Neural cell (in vitro differentiated cells): ENCODE measurements around the gene PADI3. TPM values are rescaled to one million over a fixed set of nuclear protein-coding genes. Genes with fewer than 3 reads are reported as not detected.

ENCODE experiments used
- H2AFZ ChIP-seq: fragments of 200-600, 300-800 bp; sonication (generic), shearing (Covaris generic); 2 replicates; pipeline ENCODE4 v1.6.0; 2014; ENCODE audit warnings: low read depth, mild to moderate bottlenecking, antibody characterized with exemption, low read length, moderate library complexity
- H3F3A ChIP-seq: fragments of 200-600 bp; shearing (Covaris generic); 2 replicates; pipeline ENCODE4 v1.6.1; 2016; ENCODE audit warnings: mild to moderate bottlenecking, moderate library complexity, mixed read lengths, antibody characterized with exemption, low read length; ENCODE audit not compliant: insufficient read depth, poor library complexity, severe bottlenecking
- H3K27ac ChIP-seq: fragments of 200-600, 300-800 bp; sonication (generic), shearing (Covaris generic); 2 replicates; pipeline ENCODE4 v1.5.1; 2014; ENCODE audit warnings: mild to moderate bottlenecking, low read length, moderate library complexity
- H3K27me3 ChIP-seq: fragments of 300-800, 200-600 bp; sonication (generic), shearing (Covaris generic); 2 replicates; pipeline ENCODE4 v1.6.0; 2014; ENCODE audit warnings: mild to moderate bottlenecking, low read depth, low read length, moderate library complexity; ENCODE audit not compliant: insufficient read depth
- H3K36me3 ChIP-seq: fragments of 300-800, 200-600 bp; sonication (generic), shearing (Covaris generic); 2 replicates; pipeline ENCODE4 v1.5.1; 2014; ENCODE audit warnings: mild to moderate bottlenecking, antibody characterized with exemption, low read length, moderate library complexity; ENCODE audit not compliant: insufficient read depth
- H3K4me2 ChIP-seq: fragments of 300-800, 200-600 bp; sonication (generic), shearing (Covaris generic); 2 replicates; pipeline ENCODE4 v1.6.0; 2014; ENCODE audit warnings: mild to moderate bottlenecking, low read length
- H3K4me3 ChIP-seq: fragments of 300-800, 200-600 bp; sonication (generic), shearing (Covaris generic); 2 replicates; pipeline ENCODE4 v1.5.1; 2014; ENCODE audit warnings: mild to moderate bottlenecking, low read length, moderate library complexity
- H3K79me2 ChIP-seq: fragments of 200-600 bp; shearing (Covaris generic); replicated peaks from 2 replicates; pipeline ENCODE4 v1.6.0; 2014; ENCODE audit warnings: mild to moderate bottlenecking, low read length, moderate library complexity; ENCODE audit not compliant: insufficient read depth
- H3K9ac ChIP-seq: fragments of 300-800, 200-600 bp; sonication (generic), shearing (Covaris generic); 2 replicates; pipeline ENCODE4 v1.6.1; 2016; ENCODE audit warnings: mild to moderate bottlenecking, low read length, mixed read lengths
- H3K9me2 ChIP-seq: fragments of 200-600 bp; shearing (Covaris generic); 2 replicates; pipeline ENCODE4 v1.6.1; 2016; ENCODE audit warnings: mild to moderate bottlenecking, low read length, mixed read lengths; ENCODE audit not compliant: insufficient read depth
- H3K9me3 ChIP-seq: fragments of 200-600, 300-800 bp; sonication (generic), shearing (Covaris generic); 2 replicates; pipeline ENCODE4 v1.6.1; 2016; ENCODE audit warnings: mild to moderate bottlenecking, mixed run types, low read length, moderate library complexity, mixed read lengths
- H4K20me1 ChIP-seq: fragments of 200-600 bp; shearing (Covaris generic); 2 replicates; pipeline ENCODE4 v1.6.1; 2016; ENCODE audit warnings: mild to moderate bottlenecking, mixed run types; ENCODE audit not compliant: insufficient read depth
- CTCF ChIP-seq: fragments of 450-650 bp; IDR thresholded peaks from 2 replicates; pipeline ENCODE4 v1.5.1; 2014; ENCODE audit warnings: antibody characterized with exemption, mild to moderate bottlenecking, moderate library complexity; ENCODE audit not compliant: poor library complexity, severe bottlenecking
- EP300 ChIP-seq: fragments of 450-650 bp; conservative IDR thresholded peaks from 2 replicates; pipeline ENCODE4 v1.6.1; 2014; ENCODE audit warnings: antibody characterized with exemption, mild to moderate bottlenecking, moderate library complexity; ENCODE audit not compliant: poor library complexity, severe bottlenecking
- EZH2 ChIP-seq: fragments of 200-600, 300-800 bp; shearing (Covaris generic), sonication (generic); IDR thresholded peaks from 2 replicates; pipeline ENCODE4 v1.6.1; 2014; ENCODE audit warnings: antibody characterized with exemption, low read length, borderline replicate concordance, mild to moderate bottlenecking; ENCODE audit not compliant: insufficient read depth, poor library complexity, severe bottlenecking
- MXI1 ChIP-seq: fragments of 450-650 bp; conservative IDR thresholded peaks from 2 replicates; pipeline ENCODE4 v1.6.1; 2014; ENCODE audit warnings: antibody characterized with exemption, mild to moderate bottlenecking; ENCODE audit not compliant: poor library complexity, severe bottlenecking
- POLR2AphosphoS5 ChIP-seq: IDR thresholded peaks from 2 replicates; pipeline ENCODE4 v1.6.1; 2012
- RAD21 ChIP-seq: fragments of 450-650 bp; conservative IDR thresholded peaks from 2 replicates; pipeline ENCODE4 v1.6.1; 2014; ENCODE audit warnings: antibody characterized with exemption, mild to moderate bottlenecking, moderate library complexity
- REST ChIP-seq: IDR thresholded peaks from 2 replicates; pipeline ENCODE4 v1.6.1; 2012; ENCODE audit warnings: borderline replicate concordance
- SMC3 ChIP-seq: fragments of 450-650 bp; conservative IDR thresholded peaks from 2 replicates; pipeline ENCODE4 v1.6.1; 2014; ENCODE audit warnings: antibody characterized with exemption, mild to moderate bottlenecking, moderate library complexity; ENCODE audit not compliant: poor library complexity
- TAF1 ChIP-seq: IDR thresholded peaks from 2 replicates; pipeline ENCODE4 v1.6.1; 2012; ENCODE audit warnings: low read depth
- polyA plus RNA-seq: library from polyadenylated mRNA; depleted of rRNA; stranded (reverse); fragments of >200 nt; gene quantifications from 2 replicates; pipeline ENCODE4 v1.2.3, GENCODE V29; 2014

The PADI3 gene
- polyA plus RNA-seq, 1 donor from 2014 or later = not detected

- Histone ChIP-seq H3K27me3 (no peaks in the 10 kb centered on the region), H3K4me3 (no peak overlapping the region), H3K36me3 (no peaks in the 10 kb centered on the region), H2AFZ (no peak overlapping the region), H3K9ac (no peak overlapping the region), H3K27ac (no peak overlapping the region), H3K9me3 (no peaks in the 10 kb centered on the region), H3K4me2 (no peak overlapping the region), H3F3A (no peaks in the 10 kb centered on the region), H4K20me1 (no peaks in the 10 kb centered on the region), H3K79me2 (no peaks in the 10 kb centered on the region), H3K9me2 (no peaks in the 10 kb centered on the region)
- no peak for TF ChIP-seq RAD21
- no peak for TF ChIP-seq MXI1
- TF ChIP-seq EP300 = no peak
- no peak for TF ChIP-seq REST
These were observed 9.8 kb downstream of the PADI3 start for GRCh38 chr1:17258758-17259130.

- H3K27ac ChIP-seq = no peak overlapping the region
- no peak overlapping the region for H3K4me3 ChIP-seq
- no peaks in the 10 kb centered on the region for H3K36me3 ChIP-seq
- TF ChIP-seq SMC3 = no peak
- TF ChIP-seq EZH2 = no peak
- no peak for TF ChIP-seq POLR2AphosphoS5
- no peak for TF ChIP-seq RAD21
- TF ChIP-seq CTCF = no peak
- TF ChIP-seq EP300 = no peak
- no peak for TF ChIP-seq TAF1
- TF ChIP-seq MXI1 = no peak
- no peak for TF ChIP-seq REST
- no peak overlapping the region for H2AFZ ChIP-seq
- H3K9me3 ChIP-seq = no peaks in the 10 kb centered on the region
- H3K9me2 ChIP-seq = no peaks in the 10 kb centered on the region
- no peaks in the 10 kb centered on the region for H4K20me1 ChIP-seq
- H3K4me2 ChIP-seq = no peak overlapping the region
- no peak overlapping the region for H3K9ac ChIP-seq
- no peaks in the 10 kb centered on the region for H3K27me3 ChIP-seq
- no peaks in the 10 kb centered on the region for H3K79me2 ChIP-seq
- no peaks in the 10 kb centered on the region for H3F3A ChIP-seq
These were observed 10.5 kb downstream of the PADI3 start for GRCh38 chr1:17259233-17259873.
